ENCODE data around the gene TSEN15.
"Not testable (repeated sequence)": the region's sequence is repeated elsewhere in the genome, so short reads cannot be mapped to it uniquely, and the experiment has no call there.

The TSEN15 gene

DNA sequence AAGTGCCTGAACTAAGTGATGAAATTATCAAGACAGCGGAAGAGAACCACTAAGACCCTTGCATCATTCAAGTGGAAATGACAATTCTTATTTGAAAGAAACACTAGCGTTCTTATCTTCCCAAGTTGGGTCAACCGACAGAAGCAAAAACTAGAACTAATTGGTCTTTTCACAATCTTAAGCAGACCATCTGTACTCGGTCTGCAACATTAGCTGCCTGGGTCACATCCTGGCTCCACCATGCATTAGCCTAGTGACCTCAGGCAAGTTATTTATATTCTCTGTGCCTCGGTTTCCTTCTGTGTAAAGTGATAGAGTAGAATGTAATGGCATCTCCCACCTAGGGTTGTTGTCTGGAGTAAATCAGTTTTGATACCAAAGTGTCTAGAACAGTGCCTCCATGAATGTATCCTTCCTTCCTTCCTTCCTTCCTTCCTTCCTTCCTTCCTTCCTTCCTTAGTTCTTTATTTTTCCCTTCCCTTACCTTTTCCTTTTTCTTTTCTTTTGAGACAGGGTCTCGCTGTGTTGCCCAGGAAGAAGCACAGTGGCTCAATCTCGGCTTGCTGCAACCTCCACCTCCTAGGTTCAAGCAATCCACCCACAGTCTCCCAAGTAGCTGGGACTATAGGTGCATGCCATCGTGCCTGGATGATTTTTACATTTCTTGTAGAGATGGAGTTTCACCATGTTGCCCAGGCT is 20.0 kb upstream of the TSEN15 start:
- no peak for DNase-seq

DNA sequence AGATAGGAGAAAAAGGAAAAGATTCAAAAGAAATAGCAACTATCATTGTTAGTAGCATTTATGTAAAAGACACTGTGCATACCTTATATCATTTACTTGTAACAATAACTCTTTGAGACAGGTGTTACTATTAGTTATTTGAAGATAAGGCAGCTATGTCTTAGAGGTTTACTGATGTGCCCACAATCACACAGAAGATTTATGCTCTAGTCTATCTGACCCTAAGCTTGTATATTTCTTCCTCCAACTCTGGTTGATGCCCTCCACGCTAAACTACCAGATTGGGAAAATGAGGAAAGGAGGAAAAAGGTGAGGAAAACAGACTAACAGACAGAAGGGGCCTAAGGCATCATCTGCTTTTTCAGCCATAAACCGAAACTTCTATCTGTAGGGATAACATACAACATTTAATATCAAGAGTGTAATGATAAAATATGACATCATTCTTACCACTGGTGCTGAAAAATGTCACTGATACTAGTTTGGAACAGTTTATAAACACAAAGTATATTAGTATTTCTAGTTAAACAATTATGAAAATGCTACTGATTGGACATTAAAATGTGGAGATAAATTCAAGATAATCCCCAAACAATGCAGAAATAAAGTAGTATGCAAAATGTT is 19.1 kb upstream of the TSEN15 start:
- no peak for DNase-seq

DNA sequence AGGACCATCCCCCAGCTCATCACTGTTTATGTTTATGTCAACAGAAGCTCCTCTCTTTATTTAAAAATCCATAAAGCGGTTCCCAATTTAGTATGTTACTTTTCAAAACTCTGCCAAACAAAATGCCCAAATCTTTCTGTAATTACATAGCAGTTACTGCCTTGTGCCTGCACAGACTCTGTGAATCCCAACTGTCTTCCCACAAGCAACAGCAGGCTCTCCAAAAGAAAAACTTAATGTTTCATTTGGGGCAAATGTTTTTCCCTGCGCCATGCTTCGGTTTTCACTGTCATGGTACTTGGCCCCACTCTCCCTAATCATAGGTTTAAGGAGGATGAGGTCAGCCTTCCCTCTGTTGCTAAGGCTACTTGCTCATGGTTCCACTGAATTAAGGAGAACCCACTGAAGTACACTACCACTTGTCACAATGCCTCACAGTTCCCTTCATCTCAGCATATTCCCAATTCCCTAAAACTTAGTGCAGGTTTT is 18.6 kb upstream of the TSEN15 start:
- no peak for DNase-seq

DNA sequence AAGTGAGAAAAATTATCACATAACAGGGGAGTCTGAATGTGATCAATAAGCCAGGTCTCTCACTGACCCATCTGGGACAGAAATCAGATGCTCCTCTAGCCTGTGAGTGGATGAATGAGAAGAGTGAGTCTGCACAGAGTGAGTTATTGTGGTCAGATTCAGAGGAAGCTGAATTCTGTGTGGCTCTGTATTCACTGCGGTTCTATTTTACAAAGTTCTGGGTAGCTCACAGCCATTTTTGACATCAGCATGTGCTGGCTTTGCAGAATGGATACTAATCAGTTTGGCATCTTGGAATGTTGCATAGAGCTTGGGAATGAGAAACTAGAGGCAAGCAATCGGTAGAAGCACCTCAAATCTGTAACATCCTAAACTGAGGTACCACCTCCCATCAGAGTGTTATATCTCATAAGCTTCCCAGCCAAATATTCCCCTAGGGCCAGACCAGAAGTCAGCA is 17.8 kb upstream of the TSEN15 start:
- DNase-seq = peak in 6 of 56 donors; percentile 29 to 45 (median 36)

DNA sequence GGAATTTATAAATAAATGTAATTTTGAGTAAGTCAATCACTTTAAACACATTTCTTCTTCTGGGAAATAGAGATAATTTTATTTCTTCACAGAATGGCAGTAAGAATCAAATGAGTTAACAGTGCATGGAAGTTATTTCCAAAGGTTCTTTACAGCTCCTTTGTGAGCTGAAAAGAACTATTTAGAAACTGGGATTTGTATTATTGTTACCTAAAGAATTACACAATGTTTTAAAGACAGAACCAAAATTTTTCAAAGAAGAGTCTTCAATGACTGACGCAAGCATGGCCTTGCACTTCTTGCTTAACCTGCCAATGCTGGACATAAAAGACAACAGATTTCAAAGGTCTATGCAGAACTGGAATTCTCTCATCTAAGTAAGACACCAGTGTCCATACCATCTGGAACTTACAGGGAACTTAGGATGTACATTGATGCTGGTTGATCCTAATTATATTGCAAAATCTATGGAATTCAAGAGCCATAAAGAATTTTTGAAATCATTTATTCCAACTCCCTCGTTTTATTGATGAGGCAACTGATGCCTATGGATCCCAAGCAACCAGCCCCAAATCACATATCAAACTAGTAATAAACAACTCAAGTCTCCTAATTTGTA is 16.7 kb upstream of the TSEN15 start:
- DNase-seq = no peak

DNA sequence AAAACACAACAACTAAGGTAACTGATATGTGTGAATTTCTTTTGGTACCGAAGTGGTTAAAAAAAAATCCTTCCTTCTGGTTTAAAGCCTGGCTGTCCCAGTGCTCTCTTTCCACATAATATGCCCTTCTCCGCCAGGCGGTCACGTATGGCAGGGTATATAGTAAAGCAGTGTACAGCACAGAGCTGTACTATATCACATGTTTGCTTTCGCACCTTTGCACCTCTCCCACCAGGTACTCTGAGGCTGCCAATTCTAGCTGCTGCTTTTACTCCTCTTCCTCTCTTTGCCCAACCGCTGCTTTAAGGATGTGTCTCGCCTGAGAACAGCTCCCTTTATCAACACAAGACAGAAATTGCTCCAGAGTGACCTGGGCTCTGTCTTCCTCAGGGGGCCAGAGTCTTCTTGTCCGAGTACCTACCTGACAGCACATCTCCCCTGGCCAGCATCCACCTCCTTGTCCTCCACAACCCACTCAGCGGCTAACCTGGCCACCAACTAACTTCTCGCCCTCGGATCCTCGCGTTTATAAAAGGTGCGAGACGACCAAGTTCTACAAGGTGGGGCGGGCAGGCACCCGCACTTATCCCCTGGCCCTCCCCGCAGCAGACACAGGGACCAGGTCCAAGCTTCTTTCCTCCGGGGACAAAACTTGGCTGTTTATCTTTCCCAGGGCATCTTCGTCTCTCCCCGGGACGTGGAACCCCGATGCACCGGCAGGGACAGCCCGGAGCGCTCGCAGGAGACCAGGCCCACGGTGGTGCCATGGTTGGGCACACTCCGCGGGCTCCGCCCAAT is 15.6 kb upstream of the TSEN15 start:
- DNase-seq = peak in 16 of 56 donors; percentile 14 to 77 (median 53)

DNA sequence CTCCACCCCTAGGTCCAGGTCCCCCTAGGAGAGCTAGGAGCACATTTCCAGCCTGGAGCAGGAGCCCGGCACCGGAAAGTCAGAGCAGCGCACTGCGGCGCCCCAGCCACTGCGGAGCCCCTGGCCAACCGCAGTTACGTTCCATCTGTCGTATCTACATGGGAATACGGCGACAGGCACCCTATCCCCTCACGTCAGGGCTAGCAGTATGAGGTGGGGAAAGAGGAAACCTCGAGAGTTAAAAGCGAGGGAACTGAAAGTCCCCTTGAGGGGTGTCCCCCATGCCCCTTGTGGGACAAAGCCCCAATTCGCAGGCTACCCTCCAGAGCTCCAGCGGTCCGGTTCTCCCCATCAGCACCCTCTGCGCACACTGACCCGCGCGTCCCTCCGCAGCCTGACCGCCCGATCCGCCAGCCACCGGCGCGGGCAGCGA is 15.0 kb upstream of the TSEN15 start:
- peak in 24 of 56 donors; percentile 46 to 81 (median 68) for DNase-seq

DNA sequence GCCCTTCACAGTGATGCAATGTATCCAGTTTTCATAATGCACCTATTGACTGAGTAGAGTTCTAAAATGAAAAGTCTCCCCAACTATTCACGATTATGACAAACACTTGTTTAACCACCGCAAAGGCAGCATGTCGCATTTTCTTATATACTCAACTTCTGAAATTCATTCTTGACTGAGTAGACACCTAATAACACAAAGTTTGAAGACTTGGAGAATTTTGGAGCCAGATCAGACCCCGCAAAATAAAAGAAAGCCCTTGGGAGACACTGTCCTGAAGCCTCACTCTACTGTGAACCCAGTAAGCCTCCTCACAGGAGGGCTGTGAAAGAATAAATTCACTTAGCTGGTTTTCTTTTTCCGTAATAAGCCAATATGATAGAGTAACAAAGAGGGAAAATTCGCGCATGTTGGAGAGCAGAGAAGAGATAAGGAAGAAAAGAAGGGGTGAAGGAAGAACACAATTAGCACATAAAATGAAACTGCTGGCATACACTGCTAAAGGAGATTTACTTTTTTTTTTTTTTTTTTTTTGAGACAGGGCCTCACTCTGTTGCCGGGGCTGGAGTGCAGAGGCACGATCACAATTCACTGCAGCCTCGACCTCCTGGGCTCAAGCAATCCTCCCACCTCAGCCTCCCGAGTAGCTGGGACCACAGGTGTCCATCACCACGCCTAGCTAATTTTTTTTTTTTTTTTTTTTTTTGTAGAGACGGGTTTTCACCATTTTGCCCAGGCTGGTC is 13.5 kb upstream of the TSEN15 start:
- no peak for DNase-seq

DNA sequence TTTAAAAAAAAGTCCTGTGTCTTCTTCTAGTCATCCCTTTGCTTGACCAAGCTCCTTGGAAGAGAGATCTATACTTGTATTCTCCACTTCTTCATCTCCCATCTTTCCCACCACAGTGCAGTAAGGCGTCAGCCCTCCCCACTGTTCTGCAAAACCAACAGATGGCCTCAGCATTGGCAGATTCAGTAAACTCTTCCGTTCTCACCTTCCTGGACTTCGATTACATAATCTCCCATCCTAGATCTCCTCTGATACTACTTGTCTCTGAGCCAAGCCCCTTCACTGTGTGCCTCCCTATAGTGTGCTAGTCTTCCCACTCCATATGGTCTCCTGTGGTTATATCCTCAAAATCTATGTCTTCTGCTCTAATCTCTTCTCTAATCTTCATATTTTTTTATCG is 12.4 kb upstream of the TSEN15 start:
- no peak for DNase-seq

DNA sequence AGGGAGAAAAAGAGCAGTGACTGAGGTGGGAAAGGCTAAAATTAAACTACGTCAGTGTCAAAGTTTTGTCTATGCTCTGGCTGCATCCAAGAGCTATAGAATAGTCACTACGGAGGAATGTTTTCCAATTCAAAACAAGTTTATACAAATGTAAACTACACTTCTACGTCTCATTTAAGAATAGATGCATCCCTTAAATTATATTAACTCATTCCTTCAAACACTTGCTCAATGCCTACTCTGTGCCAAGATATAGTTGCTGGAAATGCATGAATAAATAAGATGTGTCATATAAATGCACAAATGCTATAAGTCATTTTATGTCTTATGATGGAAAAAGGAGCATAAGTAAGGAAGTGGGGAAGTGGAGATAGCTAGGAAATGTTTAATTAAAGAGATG is 9.8 kb upstream of the TSEN15 start:
- DNase-seq = no peak

DNA sequence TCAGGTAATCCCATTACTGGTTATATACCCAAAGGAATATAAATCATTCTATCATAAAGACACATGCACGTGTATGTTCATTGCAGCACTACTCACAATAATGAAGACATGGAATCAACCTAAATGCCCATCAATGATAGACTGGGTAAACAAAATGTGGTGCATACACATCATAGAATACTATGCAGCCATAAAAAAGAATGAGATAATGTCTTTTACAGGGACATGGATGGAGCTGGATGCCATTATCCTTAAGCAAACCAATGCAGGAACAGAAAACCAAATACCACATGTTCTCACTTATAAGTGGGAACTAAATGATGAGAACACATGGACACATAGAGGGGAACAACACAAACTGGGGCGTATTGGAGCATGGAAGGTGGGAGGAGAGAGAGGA is 8.2 kb upstream of the TSEN15 start:
- DNase-seq = not testable (repeated sequence)

DNA sequence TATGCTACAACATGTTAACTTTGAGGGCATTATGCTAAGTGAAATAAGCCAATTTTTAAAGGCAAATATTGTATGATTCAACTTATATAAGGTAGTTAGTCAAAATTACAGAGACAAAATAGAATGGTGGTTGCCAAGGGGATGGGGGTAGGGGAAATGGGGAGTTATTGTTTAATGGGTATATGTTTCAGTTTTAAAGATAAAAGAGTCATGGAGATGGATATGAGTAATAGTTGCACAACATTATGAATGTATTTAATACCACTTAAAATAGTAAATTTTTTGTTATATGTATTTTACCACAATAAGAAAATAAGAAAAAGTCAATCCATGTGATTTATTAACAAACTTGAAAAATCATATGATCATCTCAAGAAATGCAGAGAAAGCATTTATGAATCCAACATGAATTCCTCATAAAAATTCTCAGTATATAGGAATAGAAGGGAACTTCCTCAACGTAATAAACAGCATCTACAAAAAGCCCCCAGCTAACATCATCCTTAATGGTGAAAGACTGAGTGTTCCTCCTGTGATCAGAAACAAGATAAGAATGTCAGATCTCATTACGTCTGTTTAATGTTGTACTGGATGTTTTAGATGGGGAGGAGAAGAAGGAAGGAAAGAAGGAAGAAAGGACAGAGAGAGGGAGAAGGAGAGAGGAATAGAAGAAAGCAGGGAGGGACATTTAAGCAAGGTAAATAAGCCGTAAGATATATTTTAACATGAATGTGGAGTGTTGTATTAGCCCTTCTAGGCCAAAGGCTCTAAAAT is 6.7 kb upstream of the TSEN15 start:
- no peak for DNase-seq

DNA sequence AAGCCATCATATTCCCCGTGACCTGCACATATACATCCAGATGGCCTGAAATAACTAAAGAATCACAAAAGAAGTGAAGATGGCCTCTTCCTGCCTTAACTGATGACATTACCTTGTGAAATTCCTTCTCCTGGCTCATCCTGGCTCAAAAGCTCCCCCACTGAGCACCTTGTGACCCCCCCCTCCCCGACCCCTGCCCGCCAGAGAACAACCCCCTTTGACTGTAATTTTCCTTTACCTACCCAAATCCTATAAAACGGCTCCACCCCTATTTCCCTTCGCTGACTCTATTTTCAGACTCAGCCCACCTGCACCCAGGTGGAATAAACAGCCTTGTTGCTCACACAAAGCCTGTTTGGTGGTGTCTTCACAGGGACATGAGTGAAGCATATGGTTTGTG is 4.0 kb upstream of the TSEN15 start:
- not testable (repeated sequence) for DNase-seq

DNA sequence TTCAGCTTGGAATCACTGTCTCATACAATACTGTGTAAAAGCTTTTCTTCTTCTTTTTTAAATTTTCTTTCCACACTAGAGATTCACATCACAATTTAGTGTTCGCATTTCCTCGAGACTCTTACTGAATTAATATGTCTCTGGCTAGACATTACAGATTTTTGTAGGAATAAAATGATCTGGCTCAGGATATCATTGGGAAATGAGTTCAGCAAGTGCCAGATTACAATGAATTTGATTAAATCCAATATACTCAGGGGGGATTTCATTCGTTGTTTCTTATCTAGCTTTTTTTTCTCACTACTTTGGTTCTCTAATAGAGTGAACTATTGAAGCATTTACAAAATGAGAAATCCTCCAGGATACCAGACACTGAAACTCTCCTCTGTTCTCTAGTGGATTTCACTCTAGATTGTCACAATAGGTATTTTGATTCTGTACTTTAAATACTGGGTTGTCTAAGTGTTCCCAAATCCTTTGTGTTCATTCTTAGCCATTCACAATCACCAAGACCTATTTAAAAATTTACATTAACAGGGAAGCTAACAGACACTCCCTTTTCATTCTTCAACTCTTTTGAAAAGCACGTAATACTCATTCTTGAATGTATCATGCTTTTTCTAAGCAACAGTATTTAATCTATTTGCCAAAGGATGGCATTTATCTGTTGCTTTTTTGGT is 2.8 kb upstream of the TSEN15 start:
- no peak for DNase-seq

DNA sequence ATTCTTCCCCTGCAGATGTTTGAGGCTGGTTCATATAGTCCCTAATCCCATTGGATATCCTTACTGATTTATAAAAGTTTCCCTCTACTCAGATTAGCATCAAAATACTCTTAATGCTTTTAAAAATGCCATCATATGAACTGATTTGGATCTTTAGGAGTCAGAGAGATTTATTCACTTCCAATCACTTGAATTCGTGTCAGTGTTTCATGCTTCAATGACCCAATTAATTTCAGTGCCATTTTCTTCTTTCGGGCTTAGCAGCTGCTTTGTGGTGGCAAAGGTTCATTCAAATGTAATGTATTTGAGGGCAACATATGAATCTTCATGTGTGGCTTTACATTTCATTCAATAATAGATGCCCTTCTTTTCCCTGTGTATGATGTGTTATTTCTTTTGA is 2.2 kb upstream of the TSEN15 start:
- no peak for DNase-seq

DNA sequence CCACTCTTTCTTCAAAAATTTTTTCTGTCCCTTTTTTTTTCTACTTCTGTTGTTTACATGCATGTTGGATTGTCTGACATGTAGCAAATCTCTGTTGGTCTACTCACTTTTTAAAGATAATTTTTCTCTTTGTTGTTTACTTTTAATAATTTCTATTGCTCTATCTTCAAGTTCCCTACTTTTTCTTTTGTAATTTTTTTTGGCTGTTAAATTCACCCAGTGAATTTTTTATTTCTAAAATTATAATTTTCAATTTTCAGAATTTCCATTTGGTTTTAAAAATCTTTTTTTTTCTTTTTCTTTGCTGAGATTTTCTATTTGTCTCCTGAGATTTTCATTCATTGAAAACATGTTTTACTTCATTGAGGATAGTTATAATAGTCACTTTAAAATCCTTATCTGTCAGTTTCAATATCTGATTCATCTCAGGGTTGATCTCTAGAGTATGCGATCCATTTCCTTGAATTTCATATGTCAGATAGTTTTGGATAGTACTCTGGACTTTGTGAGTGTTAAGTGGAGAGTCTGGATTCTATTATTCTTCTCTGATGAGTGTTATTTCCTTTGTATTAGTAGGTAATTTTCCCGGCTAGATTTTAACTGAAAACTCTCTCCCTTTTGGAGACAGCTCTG is 1.6 kb upstream of the TSEN15 start:
- DNase-seq = no peak

DNA sequence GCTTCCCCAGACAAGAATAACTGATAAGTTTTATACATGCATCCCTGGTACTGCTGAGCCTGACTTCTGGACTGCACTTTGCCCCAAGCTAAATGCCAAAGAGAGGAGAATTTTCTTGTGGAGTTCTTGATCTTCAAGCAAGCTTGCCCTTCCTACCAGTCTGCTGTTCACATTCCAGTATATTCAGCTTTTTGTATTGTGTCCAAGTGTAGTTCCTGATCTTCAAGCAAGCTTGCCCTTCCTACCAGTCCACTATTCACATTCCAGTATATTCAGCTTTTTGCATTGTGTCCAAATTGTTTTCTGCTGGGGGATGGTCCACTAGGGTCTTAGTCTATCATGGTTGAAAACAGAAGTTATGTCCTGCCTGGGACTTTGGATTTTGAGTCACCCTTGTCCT is 894 bp upstream of the TSEN15 start:
- DNase-seq = no peak

DNA sequence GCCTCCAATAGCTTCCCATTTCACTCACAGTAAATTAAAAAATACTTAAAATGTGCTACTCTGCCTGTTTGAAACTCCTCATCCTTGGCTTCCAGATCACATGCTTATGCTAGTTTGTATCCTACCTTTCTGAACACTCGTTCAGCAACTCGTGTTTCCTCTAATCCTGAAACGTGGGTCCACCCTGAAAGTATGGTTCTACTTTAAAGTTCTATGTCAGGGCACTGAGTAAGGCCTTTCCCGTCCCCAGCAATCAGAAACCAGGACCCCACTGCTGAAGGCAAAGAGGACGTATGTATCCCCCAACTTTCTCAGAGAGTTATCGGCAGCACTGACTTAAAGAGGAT is 419 bp upstream of the TSEN15 start:
- no peak for DNase-seq

DNA sequence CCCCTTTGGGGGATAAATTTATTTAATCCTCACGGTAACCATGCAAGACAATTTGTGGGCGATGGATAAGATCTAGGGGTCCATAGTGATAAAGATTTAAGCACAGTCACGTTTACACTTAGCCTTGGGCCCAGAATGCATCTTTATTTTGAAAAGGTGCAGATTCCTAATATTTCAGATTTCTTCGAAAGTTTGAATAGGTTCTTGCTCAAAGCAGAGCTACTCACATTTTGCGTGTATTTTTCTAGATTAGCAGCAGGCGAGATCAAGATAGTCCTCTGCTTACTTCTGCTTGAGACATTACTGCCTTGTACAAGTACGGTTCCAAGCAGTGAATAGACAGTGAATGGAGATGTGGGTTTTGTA is 647 bp downstream of the TSEN15 start:
- no peak for DNase-seq

All from amygdala (tissue), 56 donors.